Measurements from ENCODE around the gene TCTN3. TPM values are rescaled to one million over a fixed set of nuclear protein-coding genes. Genes with fewer than 3 reads are reported as not detected.
A peak's percentile ranks its signal among the peaks of the same experiment; 100 is the strongest.

Gene TCTN3
- total RNA-seq, 3 donors from 2014 or later, result 20.7 to 35.4 (median 31.6) TPM

GRCh38 chr10:95698415-95698814 is 4.7 kb upstream of the TCTN3 start:
- no peaks in the 10 kb centered on the region for H3K4me1 ChIP-seq (ENCODE audit: low read depth)
- no peak for TF ChIP-seq CTCF (IDR thresholded peaks at IDR 0.05)
- peaks cover 4% of the 10 kb centered on the region for H3K36me3 ChIP-seq (ENCODE audit: low read depth)
- H3K4me3 ChIP-seq, result no peak overlapping the region
- no peak for DNase-seq
- H3K9me3 ChIP-seq, result no peaks in the 10 kb centered on the region
- no peak for ATAC-seq
- intact Hi-C loops (cut with DNase I, micrococcal nuclease), result loop anchor here in 1 of 2 donors (5.0 kb wide), 1 partner anchor 144 kb away; no protein-coding TSS in a partner anchor

- intact Hi-C loops (cut with DNase I, micrococcal nuclease), result loop anchor here in 1 of 2 donors (5.0 kb wide), 1 partner anchor 145 kb away; no protein-coding TSS in a partner anchor
- Histone ChIP-seq H3K4me3 (no peak overlapping the region), H3K4me1 (ENCODE audit: low read depth) (peaks cover 5% of the 10 kb centered on the region), H3K9me3 (no peaks in the 10 kb centered on the region), H3K36me3 (ENCODE audit: low read depth) (peaks cover 4% of the 10 kb centered on the region)
- ATAC-seq (no peak), DNase-seq (peak in 1 of 3 donors; percentile 21)
- TF ChIP-seq CTCF (IDR thresholded peaks at IDR 0.05), result no peak
Measured at GRCh38 chr10:95697429-95697828, 3.7 kb upstream of the TCTN3 start.

- peaks cover 5% of the 10 kb centered on the region for H3K4me1 ChIP-seq (ENCODE audit: low read depth)
- no peak for TF ChIP-seq CTCF (IDR thresholded peaks at IDR 0.05)
- H3K9me3 ChIP-seq, result no peaks in the 10 kb centered on the region
- DNase-seq (peak in 1 of 3 donors; percentile 25), ATAC-seq (no peak)
- no peak overlapping the region for H3K4me3 ChIP-seq
- H3K36me3 ChIP-seq (ENCODE audit: low read depth), result peaks cover 4% of the 10 kb centered on the region
- intact Hi-C loops (cut with DNase I, micrococcal nuclease), result loop anchor here (5.0 kb wide), 1 partner anchor 148 kb away; no protein-coding TSS in a partner anchor
Measured at GRCh38 chr10:95694665-95695064, 938 bp upstream of the TCTN3 start.

GRCh38 chr10:95693071-95693667 is 558 bp downstream of the TCTN3 start:
- Histone ChIP-seq H3K4me3 (peak overlapping the region; percentile 49), H3K36me3 (ENCODE audit: low read depth) (peaks cover 4% of the 10 kb centered on the region), H3K4me1 (ENCODE audit: low read depth) (peaks cover 5% of the 10 kb centered on the region), H3K9me3 (no peaks in the 10 kb centered on the region)
- TF ChIP-seq CTCF (IDR thresholded peaks at IDR 0.05), result no peak
- ATAC-seq (no peak), DNase-seq (peak in 1 of 3 donors; percentile 9)
- intact Hi-C loops (cut with DNase I, micrococcal nuclease), result loop anchor here in 1 of 2 donors (5.0 kb wide), 1 partner anchor 149 kb away; no protein-coding TSS in a partner anchor

- no peak overlapping the region for H3K4me3 ChIP-seq
- peaks cover 5% of the 10 kb centered on the region for H3K4me1 ChIP-seq (ENCODE audit: low read depth)
- intact Hi-C loops (cut with DNase I, micrococcal nuclease), result loop anchor here in 1 of 2 donors (5.0 kb wide), 1 partner anchor 151 kb away; no protein-coding TSS in a partner anchor
- H3K9me3 ChIP-seq, result no peaks in the 10 kb centered on the region
- ATAC-seq (no peak), DNase-seq (no peak)
- TF ChIP-seq CTCF (IDR thresholded peaks at IDR 0.05), result no peak
- H3K36me3 ChIP-seq (ENCODE audit: low read depth), result peaks cover 4% of the 10 kb centered on the region
Measured at GRCh38 chr10:95691281-95691680, 2.4 kb downstream of the TCTN3 start.
